Measurements from ENCODE around the gene ENTPD2.

ENTPD2 gene

DNA sequence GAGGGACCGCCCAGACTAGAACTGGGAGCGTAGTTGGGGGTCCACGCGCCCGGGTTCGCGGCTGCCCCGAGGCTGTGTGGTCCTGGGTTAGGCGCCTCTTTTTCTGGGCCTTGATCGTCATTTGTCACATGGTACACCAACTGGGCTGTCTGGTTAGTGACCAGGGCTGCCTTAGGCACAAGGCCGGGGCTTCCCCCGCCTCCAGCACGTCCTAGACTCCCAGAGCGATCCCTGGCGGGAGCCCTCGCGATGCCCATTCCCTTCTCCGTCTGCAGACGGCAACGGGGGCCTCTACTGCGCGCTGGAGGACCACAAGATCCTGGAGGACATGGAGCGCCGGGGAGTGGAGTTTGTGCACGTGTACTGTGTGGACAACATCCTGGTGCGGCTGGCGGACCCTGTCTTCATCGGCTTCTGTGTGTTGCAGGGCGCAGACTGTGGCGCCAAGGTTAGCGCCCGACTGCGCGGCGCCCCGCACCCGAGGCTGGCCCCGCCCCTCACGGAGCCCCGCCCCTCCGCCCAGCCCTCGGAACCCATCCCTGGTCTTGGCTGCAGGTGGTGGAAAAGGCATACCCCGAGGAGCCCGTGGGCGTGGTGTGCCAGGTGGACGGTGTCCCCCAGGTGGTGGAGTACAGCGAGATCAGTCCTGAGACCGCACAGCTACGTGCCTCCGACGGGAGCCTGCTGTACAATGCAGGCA, 25.0 kb upstream of the ENTPD2 start:
- Histone ChIP-seq H3K36me3 (ENCODE audit: control insufficient read depth in 1 of 2, insufficient read depth in 2 of 2, low read length in 2 of 2) (peaks cover 5 to 13% of the 10 kb centered on the region in 2 donors), H3K9me3 (ENCODE audit: control insufficient read depth in 1 of 2, low read length in 2 of 2) (no peaks in the 10 kb centered on the region), H3K27ac (ENCODE audit: low read depth, low read length) (no peak overlapping the region), H3K4me1 (ENCODE audit: control insufficient read depth in 1 of 2, insufficient read depth in 2 of 2, low read length in 2 of 2) (peaks cover 19 to 37% of the 10 kb centered on the region in 2 donors), H3K4me3 (ENCODE audit: low read depth in 1 of 2, low read length in 2 of 2) (peak overlapping the region; percentile 62 to 71), H3K27me3 (ENCODE audit: control insufficient read depth in 1 of 2, insufficient read depth in 2 of 2, low read length in 2 of 2) (no peaks in the 10 kb centered on the region), H3K9ac (ENCODE audit: low read depth in 1 of 2, low read length in 2 of 2) (no peak overlapping the region)

DNA sequence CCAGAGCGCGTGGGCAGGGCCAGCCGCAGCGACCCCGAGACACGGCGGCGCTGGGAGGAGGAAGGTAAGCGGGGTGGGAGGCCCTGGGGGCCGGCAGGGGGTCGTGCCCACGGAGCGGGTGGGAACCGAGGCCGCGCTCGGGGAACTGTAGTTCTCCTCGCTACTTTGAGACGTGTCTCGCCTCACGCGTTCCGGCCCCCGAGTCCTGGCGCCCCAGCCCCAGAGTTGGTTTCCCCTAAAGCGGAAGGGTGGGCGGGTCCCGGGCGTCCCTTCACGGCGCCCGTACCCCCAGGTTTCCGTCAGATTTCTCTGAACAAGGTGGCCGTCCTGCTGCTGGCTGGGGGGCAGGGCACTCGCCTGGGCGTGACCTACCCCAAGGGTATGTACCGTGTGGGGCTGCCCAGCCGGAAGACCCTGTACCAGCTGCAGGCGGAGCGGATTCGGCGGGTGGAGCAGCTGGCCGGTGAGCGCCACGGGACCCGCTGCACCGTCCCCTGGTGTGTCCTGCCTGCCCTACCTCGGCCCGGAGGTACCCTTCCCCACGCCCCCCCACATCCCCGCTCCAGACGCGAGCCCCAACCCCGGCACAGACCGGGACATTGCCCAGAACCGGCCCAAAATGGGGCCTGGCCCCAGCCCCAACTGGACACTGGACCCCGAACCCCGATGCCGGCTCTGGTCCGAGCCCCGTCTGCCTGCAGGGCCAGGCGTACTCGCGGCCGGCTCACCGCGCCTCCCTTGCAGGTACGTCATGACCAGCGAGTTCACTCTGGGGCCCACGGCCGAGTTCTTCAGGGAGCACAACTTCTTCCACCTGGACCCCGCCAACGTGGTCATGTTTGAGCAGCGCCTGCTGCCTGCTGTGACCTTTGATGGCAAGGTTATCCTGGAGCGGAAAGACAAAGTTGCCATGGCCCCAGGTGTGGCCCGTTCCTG, 24.2 kb upstream of the ENTPD2 start:
- Histone ChIP-seq H3K4me1 (ENCODE audit: control insufficient read depth in 1 of 2, insufficient read depth in 2 of 2, low read length in 2 of 2) (peaks cover 22 to 40% of the 10 kb centered on the region in 2 donors), H3K36me3 (ENCODE audit: control insufficient read depth in 1 of 2, insufficient read depth in 2 of 2, low read length in 2 of 2) (peaks cover 5 to 12% of the 10 kb centered on the region in 2 donors), H3K27me3 (ENCODE audit: control insufficient read depth in 1 of 2, insufficient read depth in 2 of 2, low read length in 2 of 2) (no peaks in the 10 kb centered on the region), H3K9me3 (ENCODE audit: control insufficient read depth in 1 of 2, low read length in 2 of 2) (no peaks in the 10 kb centered on the region), H3K9ac (ENCODE audit: low read depth in 1 of 2, low read length in 2 of 2) (peak overlapping the region in 1 of 2 donors; percentile 38), H3K4me3 (ENCODE audit: low read depth in 1 of 2, low read length in 2 of 2) (peak overlapping the region; percentile 62 to 71), H3K27ac (ENCODE audit: low read depth, low read length) (no peak overlapping the region)

DNA sequence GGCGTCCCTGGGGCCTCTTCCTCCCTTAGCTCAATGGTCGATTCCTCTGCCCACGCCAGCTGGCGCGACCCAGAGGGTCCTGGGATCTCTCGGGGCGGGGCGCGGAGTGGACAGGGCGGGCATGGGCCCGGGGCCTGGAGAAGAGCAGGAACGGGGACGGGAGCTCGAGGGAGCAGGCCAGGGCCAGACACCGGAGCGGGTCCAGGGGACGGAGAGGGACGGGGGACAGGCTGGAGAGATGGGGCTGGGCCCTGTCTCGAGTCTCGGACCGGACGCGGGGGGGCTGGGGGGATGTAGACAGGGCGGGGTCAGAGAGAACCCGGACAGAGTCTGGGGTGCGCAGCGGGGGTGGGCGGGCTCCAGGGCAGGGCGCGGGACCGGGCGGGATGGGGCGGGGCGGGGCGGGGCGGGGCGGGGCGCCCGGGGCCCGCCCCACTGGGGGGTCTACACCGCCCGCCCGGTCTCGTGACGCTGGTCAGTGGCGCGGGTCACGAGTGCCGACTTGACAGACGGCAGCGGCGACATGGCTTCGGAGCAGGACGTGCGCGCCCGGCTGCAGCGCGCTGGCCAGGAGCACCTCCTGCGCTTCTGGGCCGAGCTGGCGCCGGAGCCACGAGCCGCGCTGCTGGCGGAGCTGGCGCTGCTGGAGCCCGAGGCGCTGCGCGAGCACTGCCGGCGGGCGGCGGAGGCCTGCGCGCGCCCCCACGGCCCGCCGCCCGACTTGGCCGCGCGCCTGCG, 23.3 kb upstream of the ENTPD2 start, which contains the start of gene UAP1L1:
Gene UAP1L1 (plus strand): TSS at position 508 of the 738 bp plus-strand sequence. CDS start 16 bp downstream, at position 524.
- Histone ChIP-seq H3K9me3 (ENCODE audit: control insufficient read depth in 1 of 2, low read length in 2 of 2) (no peaks in the 10 kb centered on the region), H3K9ac (ENCODE audit: low read depth in 1 of 2, low read length in 2 of 2) (peak within 1 kb of the TSS; percentile 32 to 38), H3K27me3 (ENCODE audit: control insufficient read depth in 1 of 2, insufficient read depth in 2 of 2, low read length in 2 of 2) (no peaks in the 10 kb centered on the region), H3K27ac (ENCODE audit: low read depth, low read length) (peak within 1 kb of the TSS; percentile 27), H3K36me3 (ENCODE audit: control insufficient read depth in 1 of 2, insufficient read depth in 2 of 2, low read length in 2 of 2) (peaks cover 5 to 9% of the 10 kb centered on the region in 2 donors), H3K4me3 (ENCODE audit: low read depth in 1 of 2, low read length in 2 of 2) (peak within 1 kb of the TSS; percentile 62 to 71), H3K4me1 (ENCODE audit: control insufficient read depth in 1 of 2, insufficient read depth in 2 of 2, low read length in 2 of 2) (peaks cover 21 to 40% of the 10 kb centered on the region in 2 donors)

DNA sequence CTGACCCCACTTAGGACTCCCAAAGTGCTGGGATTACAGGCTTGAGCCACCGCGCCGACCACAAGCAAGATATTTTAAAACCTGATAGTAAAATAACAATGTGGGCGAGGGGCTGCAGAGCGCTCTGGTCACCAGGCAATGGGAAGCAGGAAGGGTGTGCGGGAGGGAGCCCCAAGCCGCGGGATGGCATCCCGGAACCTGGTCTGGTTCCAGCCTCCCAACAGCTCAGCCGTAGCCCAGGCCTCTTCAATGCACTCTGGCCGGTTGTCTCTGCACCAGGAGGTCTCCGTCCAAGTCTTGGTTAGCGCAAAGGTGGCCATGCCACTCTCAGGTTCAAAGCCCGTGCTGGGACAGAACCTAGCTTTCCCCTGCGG, 22.8 kb upstream of the ENTPD2 start:
- Histone ChIP-seq H3K27me3 (ENCODE audit: control insufficient read depth in 1 of 2, insufficient read depth in 2 of 2, low read length in 2 of 2) (no peaks in the 10 kb centered on the region), H3K4me1 (ENCODE audit: control insufficient read depth in 1 of 2, insufficient read depth in 2 of 2, low read length in 2 of 2) (peaks cover 21 to 40% of the 10 kb centered on the region in 2 donors)

DNA sequence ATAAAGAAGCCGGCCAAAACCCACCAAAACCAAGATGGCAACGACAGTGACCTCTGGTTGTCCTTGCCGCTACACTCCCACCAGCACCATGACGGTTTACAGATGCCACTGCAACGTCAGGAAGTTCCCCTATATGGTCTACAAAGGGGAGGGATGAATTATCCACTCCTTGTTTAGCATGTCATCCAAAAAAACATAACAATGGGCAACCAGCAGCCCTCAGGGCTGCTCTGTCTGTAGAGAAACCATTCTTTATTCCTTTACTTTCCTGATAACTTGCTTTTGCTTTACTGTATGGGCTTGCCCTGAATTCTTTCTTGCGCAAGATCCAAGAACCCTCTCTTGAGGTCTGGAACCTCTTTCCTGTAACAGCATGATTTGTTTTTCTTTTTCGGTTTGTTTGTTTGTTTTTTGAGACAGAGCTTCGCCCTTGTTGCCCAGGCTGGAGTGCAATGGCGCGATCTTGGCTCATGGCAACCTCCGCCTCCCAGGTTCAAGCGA, 21.5 kb upstream of the ENTPD2 start:
- Histone ChIP-seq H3K9me3 (ENCODE audit: control insufficient read depth in 1 of 2, low read length in 2 of 2) (no peaks in the 10 kb centered on the region), H3K4me3 (ENCODE audit: low read depth in 1 of 2, low read length in 2 of 2) (no peak overlapping the region), H3K27ac (ENCODE audit: low read depth, low read length) (no peak overlapping the region), H3K9ac (ENCODE audit: low read depth in 1 of 2, low read length in 2 of 2) (no peak overlapping the region), H3K36me3 (ENCODE audit: control insufficient read depth in 1 of 2, insufficient read depth in 2 of 2, low read length in 2 of 2) (peaks cover 0 to 4% of the 10 kb centered on the region in 2 donors), H3K4me1 (ENCODE audit: control insufficient read depth in 1 of 2, insufficient read depth in 2 of 2, low read length in 2 of 2) (peaks cover 27 to 48% of the 10 kb centered on the region in 2 donors), H3K27me3 (ENCODE audit: control insufficient read depth in 1 of 2, insufficient read depth in 2 of 2, low read length in 2 of 2) (no peaks in the 10 kb centered on the region)

More for the DNA sequence above, 22.8 kb upstream of the ENTPD2 start:
- Histone ChIP-seq H3K36me3 (ENCODE audit: control insufficient read depth in 1 of 2, insufficient read depth in 2 of 2, low read length in 2 of 2) (peaks cover 3 to 5% of the 10 kb centered on the region in 2 donors), H3K27ac (ENCODE audit: low read depth, low read length) (peak overlapping the region; percentile 27), H3K9me3 (ENCODE audit: control insufficient read depth in 1 of 2, low read length in 2 of 2) (no peaks in the 10 kb centered on the region), H3K4me3 (ENCODE audit: low read depth in 1 of 2, low read length in 2 of 2) (peak overlapping the region; percentile 41 to 51), H3K9ac (ENCODE audit: low read depth in 1 of 2, low read length in 2 of 2) (peak overlapping the region in 1 of 2 donors; percentile 32)

DNA sequence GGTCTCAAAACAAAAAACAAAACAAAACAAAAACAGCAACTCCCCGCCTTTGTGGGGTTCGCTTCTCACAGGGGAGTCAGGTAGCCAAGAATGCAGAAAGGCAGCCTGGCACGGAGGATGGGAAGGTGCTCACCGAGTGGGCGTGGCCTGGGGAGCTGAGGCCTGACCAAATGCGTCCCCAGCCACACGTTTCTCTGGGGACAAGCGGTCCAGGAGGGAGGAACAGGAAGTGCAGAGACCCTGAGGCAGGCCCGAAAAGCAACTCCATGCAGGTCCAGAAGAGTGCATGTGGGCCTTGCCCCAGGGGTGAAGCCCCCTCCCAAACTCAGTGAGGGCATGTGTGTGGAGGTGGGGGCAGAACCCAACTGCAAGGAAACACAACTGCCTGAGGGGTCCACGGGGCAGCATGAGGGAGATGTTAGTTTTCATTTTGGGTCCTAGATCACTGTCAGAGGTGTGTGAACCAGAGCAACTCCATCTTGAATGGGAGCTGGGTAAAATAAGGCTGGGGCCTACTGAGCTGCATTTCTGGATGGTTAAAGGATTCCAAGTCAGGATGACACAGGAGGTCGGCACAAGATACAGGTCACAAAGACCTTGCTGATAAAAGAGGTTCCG, 20.9 kb upstream of the ENTPD2 start:
- Histone ChIP-seq H3K4me1 (ENCODE audit: control insufficient read depth in 1 of 2, insufficient read depth in 2 of 2, low read length in 2 of 2) (peaks cover 27 to 48% of the 10 kb centered on the region in 2 donors), H3K9ac (ENCODE audit: low read depth in 1 of 2, low read length in 2 of 2) (no peak overlapping the region), H3K27ac (ENCODE audit: low read depth, low read length) (no peak overlapping the region), H3K27me3 (ENCODE audit: control insufficient read depth in 1 of 2, insufficient read depth in 2 of 2, low read length in 2 of 2) (no peaks in the 10 kb centered on the region), H3K9me3 (ENCODE audit: control insufficient read depth in 1 of 2, low read length in 2 of 2) (no peaks in the 10 kb centered on the region), H3K36me3 (ENCODE audit: control insufficient read depth in 1 of 2, insufficient read depth in 2 of 2, low read length in 2 of 2) (peaks cover 0 to 4% of the 10 kb centered on the region in 2 donors), H3K4me3 (ENCODE audit: low read depth in 1 of 2, low read length in 2 of 2) (no peak overlapping the region)

DNA sequence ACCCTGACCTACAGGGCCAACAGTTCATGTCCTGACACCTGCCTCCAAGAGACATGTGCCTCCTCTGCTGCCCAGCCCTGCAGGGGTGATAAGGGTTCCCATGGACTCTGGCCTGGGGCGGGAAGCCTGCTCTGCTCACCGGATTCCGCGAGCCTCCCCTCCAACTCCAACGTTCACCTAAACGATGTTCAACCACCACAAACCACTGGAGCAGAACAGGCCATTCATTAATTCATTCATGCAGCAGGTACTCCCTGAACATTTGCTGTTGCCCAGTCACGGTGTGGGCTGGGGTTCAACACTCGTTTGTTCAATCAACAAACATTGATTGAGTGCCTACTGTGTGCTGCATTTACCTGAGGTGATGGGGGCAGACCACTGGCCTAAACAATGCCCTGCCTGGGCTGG, 20.1 kb upstream of the ENTPD2 start:
- Histone ChIP-seq H3K27me3 (ENCODE audit: control insufficient read depth in 1 of 2, insufficient read depth in 2 of 2, low read length in 2 of 2) (no peaks in the 10 kb centered on the region), H3K27ac (ENCODE audit: low read depth, low read length) (no peak overlapping the region), H3K9me3 (ENCODE audit: control insufficient read depth in 1 of 2, low read length in 2 of 2) (no peaks in the 10 kb centered on the region), H3K4me3 (ENCODE audit: low read depth in 1 of 2, low read length in 2 of 2) (peak overlapping the region in 1 of 2 donors; percentile 11), H3K36me3 (ENCODE audit: control insufficient read depth in 1 of 2, insufficient read depth in 2 of 2, low read length in 2 of 2) (no peaks in the 10 kb centered on the region), H3K4me1 (ENCODE audit: control insufficient read depth in 1 of 2, insufficient read depth in 2 of 2, low read length in 2 of 2) (peaks cover 33 to 50% of the 10 kb centered on the region in 2 donors), H3K9ac (ENCODE audit: low read depth in 1 of 2, low read length in 2 of 2) (no peak overlapping the region)

DNA sequence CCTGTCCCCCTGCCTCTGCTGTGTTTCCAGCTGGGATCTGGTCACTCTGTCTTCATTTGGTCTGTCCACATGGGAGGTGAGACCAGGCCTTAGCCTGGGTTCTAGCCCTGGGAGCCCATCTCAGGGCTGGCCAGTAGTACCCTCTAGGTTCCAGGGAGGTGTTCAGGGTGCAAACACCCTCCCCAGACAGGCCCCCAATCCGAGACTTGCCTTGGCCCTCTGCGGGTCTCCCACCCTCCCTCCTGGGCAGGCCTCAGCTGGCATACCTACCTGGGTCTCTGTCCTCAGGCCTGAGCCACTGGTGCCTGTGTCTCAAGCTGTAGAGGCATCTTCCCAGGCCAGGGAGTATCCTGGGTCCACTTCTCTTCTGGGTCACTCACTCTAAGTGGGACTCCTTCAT, 17.4 kb upstream of the ENTPD2 start:
- Histone ChIP-seq H3K4me3 (ENCODE audit: low read depth in 1 of 2, low read length in 2 of 2) (peak overlapping the region; percentile 50 to 62), H3K9me3 (ENCODE audit: control insufficient read depth in 1 of 2, low read length in 2 of 2) (no peaks in the 10 kb centered on the region), H3K36me3 (ENCODE audit: control insufficient read depth in 1 of 2, insufficient read depth in 2 of 2, low read length in 2 of 2) (no peaks in the 10 kb centered on the region), H3K27ac (ENCODE audit: low read depth, low read length) (no peak overlapping the region), H3K9ac (ENCODE audit: low read depth in 1 of 2, low read length in 2 of 2) (peak overlapping the region; percentile 49 to 54), H3K27me3 (ENCODE audit: control insufficient read depth in 1 of 2, insufficient read depth in 2 of 2, low read length in 2 of 2) (no peaks in the 10 kb centered on the region), H3K4me1 (ENCODE audit: control insufficient read depth in 1 of 2, insufficient read depth in 2 of 2, low read length in 2 of 2) (peaks cover 33 to 48% of the 10 kb centered on the region in 2 donors)

DNA sequence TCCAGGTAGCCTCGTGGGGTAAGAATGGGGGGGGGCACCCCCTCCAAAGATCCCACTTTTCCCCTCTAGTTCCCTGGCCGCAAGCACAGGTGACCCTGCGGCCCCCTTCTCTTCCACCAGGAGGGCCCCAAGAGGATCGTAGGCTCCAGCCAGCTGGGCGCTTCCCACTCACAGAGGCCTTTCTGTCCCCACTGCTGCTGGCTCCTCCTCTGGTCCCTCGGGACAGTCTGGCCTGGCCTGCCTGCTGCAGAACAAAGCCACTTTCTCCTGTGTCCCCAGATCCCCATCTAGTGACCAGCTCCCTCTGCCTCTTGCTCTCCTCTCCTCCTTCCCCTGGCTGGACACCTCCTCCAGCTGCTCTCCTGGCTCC, 17.0 kb upstream of the ENTPD2 start:
- H3K36me3 ChIP-seq (ENCODE audit: control insufficient read depth in 1 of 2, insufficient read depth in 2 of 2, low read length in 2 of 2) = no peaks in the 10 kb centered on the region
- peak overlapping the region; percentile 50 to 62 for H3K4me3 ChIP-seq (ENCODE audit: low read depth in 1 of 2, low read length in 2 of 2)
- H3K9ac ChIP-seq (ENCODE audit: low read depth in 1 of 2, low read length in 2 of 2) = peak overlapping the region; percentile 49 to 54
- peaks cover 33 to 48% of the 10 kb centered on the region in 2 donors for H3K4me1 ChIP-seq (ENCODE audit: control insufficient read depth in 1 of 2, insufficient read depth in 2 of 2, low read length in 2 of 2)
- H3K27me3 ChIP-seq (ENCODE audit: control insufficient read depth in 1 of 2, insufficient read depth in 2 of 2, low read length in 2 of 2) = no peaks in the 10 kb centered on the region
- no peak overlapping the region for H3K27ac ChIP-seq (ENCODE audit: low read depth, low read length)
- no peaks in the 10 kb centered on the region for H3K9me3 ChIP-seq (ENCODE audit: control insufficient read depth in 1 of 2, low read length in 2 of 2)

Measured in duodenal mucosa (tissue), 2 donors.